Measurements from ENCODE around the gene KCNH2.
"Not testable (repeated sequence)": the region's sequence is repeated elsewhere in the genome, so short reads cannot be mapped to it uniquely, and the experiment has no call there.

The KCNH2 gene

GRCh38 chr7:151012031-151012692, 34.0 kb upstream of the KCNH2 start:
- ChIA-PET POLR2A (no interaction called here), CTCF (interaction anchor here (1.0 to 8.4 kb wide), 4 partner anchors 8 to 232 kb away, joined by 3 to 84 read pairs (median 4); no protein-coding TSS in a partner anchor)
- DNase-seq (ENCODE audit: extremely low spot score), result no peak
- no peak for TF ChIP-seq CTCF (IDR thresholded peaks at IDR 0.05; ENCODE audit: control extremely low read depth, extremely low read depth, low read depth, missing control alignments)

GRCh38 chr7:151011616-151012015, 33.5 kb upstream of the KCNH2 start:
- ChIA-PET CTCF (interaction anchor here (0.9 to 8.4 kb wide), 5 partner anchors 8 to 113 kb away, joined by 3 to 84 read pairs (median 4); partner anchors contain the start of gene NOS3), POLR2A (interaction anchor here (0.7 kb wide), 1 partner anchor 17 kb away, joined by 3 read pairs; the partner anchor contains the start of gene ABCB8)
- DNase-seq (ENCODE audit: extremely low spot score), result not testable (repeated sequence)

- TF ChIP-seq CTCF (IDR thresholded peaks at IDR 0.05; ENCODE audit: control extremely low read depth, extremely low read depth, low read depth, missing control alignments), result no peak
- POLR2A ChIA-PET, result interaction anchor here (0.7 kb wide), 1 partner anchor 17 kb away, joined by 3 read pairs; the partner anchor contains the start of gene ABCB8
- DNase-seq (ENCODE audit: extremely low spot score), result no peak
- CTCF ChIA-PET, result interaction anchor here (0.6 to 8.4 kb wide), 10 partner anchors 9 to 113 kb away, joined by 3 to 84 read pairs (median 4); partner anchors contain the start of genes ABCB8 and NOS3
These were observed 32.9 kb upstream of the KCNH2 start for GRCh38 chr7:151011097-151011409.

- no peak for TF ChIP-seq CTCF (IDR thresholded peaks at IDR 0.05; ENCODE audit: control extremely low read depth, extremely low read depth, low read depth, missing control alignments)
- ChIA-PET POLR2A (interaction anchor here (0.7 kb wide), 1 partner anchor 18 kb away, joined by 3 read pairs; the partner anchor contains the start of gene ABCB8), CTCF (interaction anchor here (0.6 to 8.4 kb wide), 14 partner anchors 9 to 232 kb away, joined by 3 to 84 read pairs (median 3); partner anchors contain the start of genes ABCB8 and NOS3)
- DNase-seq (ENCODE audit: extremely low spot score), result no peak
These were observed 32.4 kb upstream of the KCNH2 start for GRCh38 chr7:151010307-151011096.

- POLR2A ChIA-PET, result no interaction called here
- no peak for TF ChIP-seq CTCF (IDR thresholded peaks at IDR 0.05; ENCODE audit: control extremely low read depth, extremely low read depth, low read depth, missing control alignments)
- no peak for DNase-seq (ENCODE audit: extremely low spot score)
- CTCF ChIA-PET, result interaction anchor here (0.9 to 8.4 kb wide), 12 partner anchors 10 to 231 kb away, joined by 3 to 84 read pairs (median 4); partner anchors contain the start of gene ABCB8
These were observed 31.9 kb upstream of the KCNH2 start for GRCh38 chr7:151010037-151010306.

- ChIA-PET CTCF (interaction anchor here (0.6 to 8.4 kb wide), 15 partner anchors 10 to 654 kb away, joined by 3 to 84 read pairs (median 5); partner anchors contain the start of gene ABCB8), POLR2A (no interaction called here)
- DNase-seq (ENCODE audit: extremely low spot score), result no peak
- TF ChIP-seq CTCF (IDR thresholded peaks at IDR 0.05; ENCODE audit: control extremely low read depth, extremely low read depth, low read depth, missing control alignments), result no peak
These were observed 31.4 kb upstream of the KCNH2 start for GRCh38 chr7:151009327-151010036.

Data from GM10248 (cell line).